Measurements from ENCODE around the gene GPR25. TPM values are rescaled to one million over a fixed set of nuclear protein-coding genes. Genes with fewer than 3 reads are reported as not detected.

GPR25 gene
- total RNA-seq, 1 experiment from 2014 or later = not detected

- TF ChIP-seq, protein P1, sequence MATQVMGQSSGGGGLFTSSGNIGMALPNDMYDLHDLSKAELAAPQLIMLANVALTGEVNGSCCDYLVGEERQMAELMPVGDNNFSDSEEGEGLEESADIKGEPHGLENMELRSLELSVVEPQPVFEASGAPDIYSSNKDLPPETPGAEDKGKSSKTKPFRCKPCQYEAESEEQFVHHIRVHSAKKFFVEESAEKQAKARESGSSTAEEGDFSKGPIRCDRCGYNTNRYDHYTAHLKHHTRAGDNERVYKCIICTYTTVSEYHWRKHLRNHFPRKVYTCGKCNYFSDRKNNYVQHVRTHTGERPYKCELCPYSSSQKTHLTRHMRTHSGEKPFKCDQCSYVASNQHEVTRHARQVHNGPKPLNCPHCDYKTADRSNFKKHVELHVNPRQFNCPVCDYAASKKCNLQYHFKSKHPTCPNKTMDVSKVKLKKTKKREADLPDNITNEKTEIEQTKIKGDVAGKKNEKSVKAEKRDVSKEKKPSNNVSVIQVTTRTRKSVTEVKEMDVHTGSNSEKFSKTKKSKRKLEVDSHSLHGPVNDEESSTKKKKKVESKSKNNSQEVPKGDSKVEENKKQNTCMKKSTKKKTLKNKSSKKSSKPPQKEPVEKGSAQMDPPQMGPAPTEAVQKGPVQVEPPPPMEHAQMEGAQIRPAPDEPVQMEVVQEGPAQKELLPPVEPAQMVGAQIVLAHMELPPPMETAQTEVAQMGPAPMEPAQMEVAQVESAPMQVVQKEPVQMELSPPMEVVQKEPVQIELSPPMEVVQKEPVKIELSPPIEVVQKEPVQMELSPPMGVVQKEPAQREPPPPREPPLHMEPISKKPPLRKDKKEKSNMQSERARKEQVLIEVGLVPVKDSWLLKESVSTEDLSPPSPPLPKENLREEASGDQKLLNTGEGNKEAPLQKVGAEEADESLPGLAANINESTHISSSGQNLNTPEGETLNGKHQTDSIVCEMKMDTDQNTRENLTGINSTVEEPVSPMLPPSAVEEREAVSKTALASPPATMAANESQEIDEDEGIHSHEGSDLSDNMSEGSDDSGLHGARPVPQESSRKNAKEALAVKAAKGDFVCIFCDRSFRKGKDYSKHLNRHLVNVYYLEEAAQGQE (IDR thresholded peaks at IDR 0.05; ENCODE audit: low read depth) = no peak
- no peak for TF ChIP-seq CBX3 (IDR thresholded peaks at IDR 0.05; ENCODE audit: low read depth)
Observed at GRCh38 chr1:200888349-200888838, 15.6 kb downstream of the GPR25 start (continued).

DNA sequence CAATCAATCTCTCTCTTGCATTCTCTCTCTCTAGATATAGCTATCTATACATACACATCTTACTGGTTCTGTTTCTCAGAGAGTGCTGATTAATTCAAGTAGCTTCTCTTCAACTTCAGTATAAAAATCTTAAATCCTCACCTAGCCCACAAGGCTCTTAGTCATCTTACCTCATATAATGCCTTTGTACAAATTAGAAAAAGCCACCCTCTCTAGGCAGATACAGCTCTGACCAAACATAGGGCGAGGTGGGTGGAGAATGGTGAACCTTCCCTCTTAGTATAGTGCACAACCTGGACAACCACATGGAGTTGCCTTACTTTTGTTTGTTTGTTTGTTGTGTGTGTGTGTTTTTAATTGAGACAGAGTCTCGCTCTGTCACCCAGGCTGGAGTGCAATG lies 16.8 kb downstream of the GPR25 start:
- peaks cover 27 to 45% of the 10 kb centered on the region in 2 experiments for H3K4me1 ChIP-seq (ENCODE audit: control insufficient read depth in 1 of 2, insufficient read depth in 2 of 2, low read length in 2 of 2)
- TF ChIP-seq, protein P2, sequence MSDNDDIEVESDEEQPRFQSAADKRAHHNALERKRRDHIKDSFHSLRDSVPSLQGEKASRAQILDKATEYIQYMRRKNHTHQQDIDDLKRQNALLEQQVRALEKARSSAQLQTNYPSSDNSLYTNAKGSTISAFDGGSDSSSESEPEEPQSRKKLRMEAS (IDR thresholded peaks at IDR 0.05) = no peak
- no peak for TF ChIP-seq ZFX (IDR thresholded peaks at IDR 0.05)
- TF ChIP-seq FOSL1 (IDR thresholded peaks at IDR 0.05; ENCODE audit: low read depth) = no peak
- no peak for TF ChIP-seq TCF7L2 (IDR thresholded peaks at IDR 0.05; ENCODE audit: borderline replicate concordance, extremely low read depth, insufficient read depth, insufficient read length)
- no peak for TF ChIP-seq SRF (IDR thresholded peaks at IDR 0.05; ENCODE audit: low read depth)
- no peak for TF ChIP-seq RAD21 (IDR thresholded peaks at IDR 0.05; ENCODE audit: low read depth)
- no peak for TF ChIP-seq CBX3 (IDR thresholded peaks at IDR 0.05; ENCODE audit: low read depth)
- TF ChIP-seq JUND (IDR thresholded peaks at IDR 0.05) = no peak
- TF ChIP-seq, protein P3, sequence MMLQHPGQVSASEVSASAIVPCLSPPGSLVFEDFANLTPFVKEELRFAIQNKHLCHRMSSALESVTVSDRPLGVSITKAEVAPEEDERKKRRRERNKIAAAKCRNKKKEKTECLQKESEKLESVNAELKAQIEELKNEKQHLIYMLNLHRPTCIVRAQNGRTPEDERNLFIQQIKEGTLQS (IDR thresholded peaks at IDR 0.05) = no peak
- TF ChIP-seq ELF1 (IDR thresholded peaks at IDR 0.05; ENCODE audit: borderline replicate concordance, low read depth) = no peak
- no peak for TF ChIP-seq EZH2phosphoT487 (IDR thresholded peaks at IDR 0.05; ENCODE audit: borderline replicate concordance)
- TF ChIP-seq, protein P1 (IDR thresholded peaks at IDR 0.05; ENCODE audit: low read depth) = no peak
- TF ChIP-seq CEBPB (IDR thresholded peaks at IDR 0.05; ENCODE audit: low read depth) = no peak
- TF ChIP-seq SP1 (IDR thresholded peaks at IDR 0.05; ENCODE audit: low read depth) = no peak
- no peak for TF ChIP-seq YY1 (IDR thresholded peaks at IDR 0.05; ENCODE audit: extremely low read depth, insufficient replicate concordance, low read depth, low read length)
- TF ChIP-seq, protein P4, sequence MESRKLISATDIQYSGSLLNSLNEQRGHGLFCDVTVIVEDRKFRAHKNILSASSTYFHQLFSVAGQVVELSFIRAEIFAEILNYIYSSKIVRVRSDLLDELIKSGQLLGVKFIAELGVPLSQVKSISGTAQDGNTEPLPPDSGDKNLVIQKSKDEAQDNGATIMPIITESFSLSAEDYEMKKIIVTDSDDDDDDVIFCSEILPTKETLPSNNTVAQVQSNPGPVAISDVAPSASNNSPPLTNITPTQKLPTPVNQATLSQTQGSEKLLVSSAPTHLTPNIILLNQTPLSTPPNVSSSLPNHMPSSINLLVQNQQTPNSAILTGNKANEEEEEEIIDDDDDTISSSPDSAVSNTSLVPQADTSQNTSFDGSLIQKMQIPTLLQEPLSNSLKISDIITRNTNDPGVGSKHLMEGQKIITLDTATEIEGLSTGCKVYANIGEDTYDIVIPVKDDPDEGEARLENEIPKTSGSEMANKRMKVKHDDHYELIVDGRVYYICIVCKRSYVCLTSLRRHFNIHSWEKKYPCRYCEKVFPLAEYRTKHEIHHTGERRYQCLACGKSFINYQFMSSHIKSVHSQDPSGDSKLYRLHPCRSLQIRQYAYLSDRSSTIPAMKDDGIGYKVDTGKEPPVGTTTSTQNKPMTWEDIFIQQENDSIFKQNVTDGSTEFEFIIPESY (IDR thresholded peaks at IDR 0.05; ENCODE audit: extremely low read depth, insufficient replicate concordance, low read length) = no peak
- H3K9me3 ChIP-seq (ENCODE audit: control insufficient read depth in 1 of 2, insufficient read depth in 1 of 2, low read depth in 1 of 2, low read length in 2 of 2) = no peaks in the 10 kb centered on the region
- intact Hi-C loops (cut with micrococcal nuclease) = no loop called here
- H2AFZ ChIP-seq (ENCODE audit: low read depth, low read length, poor library complexity, severe bottlenecking) = no peak overlapping the region
- no peaks in the 10 kb centered on the region for H3K79me2 ChIP-seq (ENCODE audit: insufficient read depth, low read length)
- H3K9ac ChIP-seq (ENCODE audit: low read length) = no peak overlapping the region
- H3K27me3 ChIP-seq (ENCODE audit: insufficient read depth, low read length) = no peaks in the 10 kb centered on the region
- no peaks in the 10 kb centered on the region for H3K36me3 ChIP-seq (ENCODE audit: control insufficient read depth in 1 of 2, insufficient read depth in 2 of 2, low read length in 2 of 2)
- no peak overlapping the region for H3K4me3 ChIP-seq (replicated peaks in 1 of 2; ENCODE audit: low read depth in 1 of 2, low read length in 2 of 2)
- ChIA-PET CTCF (no interaction called here), RAD21 (ENCODE audit: low non-redundant PET in 1 of 2, low total read pairs in 2 of 2, uncharacterized antibody in 2 of 2, unreplicated experiment in 2 of 2) (no interaction called here), POLR2A (interaction anchor here (1.2 kb wide), 1 partner anchor 12 kb away, joined by 3 read pairs; no protein-coding TSS in a partner anchor)
- H4K20me1 ChIP-seq (ENCODE audit: insufficient read depth) = no peaks in the 10 kb centered on the region
- H3K9me2 ChIP-seq (ENCODE audit: insufficient read depth) = no peaks in the 10 kb centered on the region
- no TSS peak for BruUV-seq (replicated peaks)
- DNase-seq (ENCODE audit: low read depth, low spot score) (no peak), ATAC-seq (no peak)
- H3K4me2 ChIP-seq (ENCODE audit: low read length) = no peak overlapping the region
- no peak overlapping the region for H3K27ac ChIP-seq (ENCODE audit: low read depth, low read length)

All from HCT116 (cell line).